NCI-H748 (cell line): ENCODE measurements around the gene HIPK2.
"Not testable (repeated sequence)": the region's sequence is repeated elsewhere in the genome, so short reads cannot be mapped to it uniquely, and the experiment has no call there.

Experiments
- DNase-seq: peaks from one replicate; lab custom pipeline; 2025; ENCODE audit not compliant: unreplicated experiment; lab: John Stamatoyannopoulos, UW

The HIPK2 gene

DNA sequence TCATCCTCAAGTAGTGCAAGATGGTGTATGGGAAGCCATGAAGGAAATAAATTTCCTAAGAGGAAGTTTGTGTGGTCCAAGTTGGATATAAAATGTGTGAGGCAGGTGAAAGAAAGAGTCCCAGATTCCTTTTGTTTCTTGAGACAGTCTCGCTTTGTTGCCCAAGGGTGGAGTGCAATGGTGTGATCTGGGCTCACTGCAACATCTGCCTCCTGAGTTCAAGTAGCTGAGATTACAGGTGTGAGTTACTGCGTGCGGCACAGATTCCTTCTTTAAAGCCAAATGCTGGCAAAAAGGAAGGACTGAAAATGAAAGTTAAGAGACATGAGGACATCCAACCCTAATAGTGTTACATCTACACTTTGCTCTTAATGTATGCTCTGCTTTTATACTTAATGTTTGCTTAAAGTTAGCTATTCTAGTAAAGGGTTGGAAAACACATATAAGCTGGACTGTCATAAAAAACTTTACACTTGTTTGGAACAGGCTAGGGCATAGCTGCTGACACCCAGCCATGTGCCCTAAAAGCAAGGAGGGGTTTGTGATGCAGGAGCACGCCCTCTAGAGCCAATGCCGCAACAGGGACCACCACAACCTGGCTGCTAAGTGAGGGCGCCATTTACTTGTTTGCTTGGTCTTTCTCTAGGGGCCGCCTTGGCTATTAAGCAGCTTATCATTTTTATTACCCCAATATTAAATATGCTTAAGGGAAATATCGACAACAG, 219.8 kb downstream of the HIPK2 start:
- no peak for DNase-seq

DNA sequence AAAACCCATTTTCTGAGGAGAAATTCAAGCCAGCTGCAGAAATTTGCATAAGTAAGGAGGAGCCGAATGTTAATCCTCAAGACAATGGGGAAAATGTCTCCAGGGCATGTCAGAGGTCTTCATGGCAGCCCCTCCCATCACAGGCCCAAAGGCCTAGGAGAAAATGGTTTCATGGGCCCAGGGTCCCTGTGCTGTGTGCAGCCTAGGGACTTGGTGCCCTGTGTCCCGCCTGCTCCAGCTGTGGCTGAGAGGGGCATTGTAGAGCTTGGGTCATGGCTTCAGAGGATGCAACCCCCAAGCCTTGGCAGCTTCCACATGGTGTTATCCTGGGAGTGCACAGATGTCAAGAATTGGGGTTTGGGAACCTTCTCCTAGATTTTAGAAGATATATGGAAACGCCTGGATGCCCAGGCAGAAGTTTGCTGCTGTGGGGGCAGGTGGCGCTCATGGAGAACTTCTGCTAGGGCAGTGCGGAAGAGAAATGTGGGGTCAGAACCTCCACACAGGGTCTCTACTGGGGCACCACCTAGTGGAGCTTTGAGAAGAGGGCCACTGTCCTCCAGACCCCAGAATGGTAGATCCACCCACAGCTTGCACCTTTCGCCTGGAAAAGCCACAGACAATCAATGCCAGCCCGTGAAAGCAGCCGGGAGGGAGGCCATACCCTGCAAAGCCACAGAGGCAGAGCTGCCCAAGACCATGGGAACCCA, 223.7 kb downstream of the HIPK2 start:
- not testable (repeated sequence) for DNase-seq

- DNase-seq, result no peak
These were observed 229.3 kb downstream of the HIPK2 start for GRCh38 chr7:139548302-139549028.

- no peak for DNase-seq
These were observed 233.2 kb downstream of the HIPK2 start for GRCh38 chr7:139544645-139545044.

GRCh38 chr7:139543801-139544603, 233.8 kb downstream of the HIPK2 start:
- DNase-seq, result no peak

GRCh38 chr7:139542308-139543151, 235.3 kb downstream of the HIPK2 start:
- no peak for DNase-seq

DNA sequence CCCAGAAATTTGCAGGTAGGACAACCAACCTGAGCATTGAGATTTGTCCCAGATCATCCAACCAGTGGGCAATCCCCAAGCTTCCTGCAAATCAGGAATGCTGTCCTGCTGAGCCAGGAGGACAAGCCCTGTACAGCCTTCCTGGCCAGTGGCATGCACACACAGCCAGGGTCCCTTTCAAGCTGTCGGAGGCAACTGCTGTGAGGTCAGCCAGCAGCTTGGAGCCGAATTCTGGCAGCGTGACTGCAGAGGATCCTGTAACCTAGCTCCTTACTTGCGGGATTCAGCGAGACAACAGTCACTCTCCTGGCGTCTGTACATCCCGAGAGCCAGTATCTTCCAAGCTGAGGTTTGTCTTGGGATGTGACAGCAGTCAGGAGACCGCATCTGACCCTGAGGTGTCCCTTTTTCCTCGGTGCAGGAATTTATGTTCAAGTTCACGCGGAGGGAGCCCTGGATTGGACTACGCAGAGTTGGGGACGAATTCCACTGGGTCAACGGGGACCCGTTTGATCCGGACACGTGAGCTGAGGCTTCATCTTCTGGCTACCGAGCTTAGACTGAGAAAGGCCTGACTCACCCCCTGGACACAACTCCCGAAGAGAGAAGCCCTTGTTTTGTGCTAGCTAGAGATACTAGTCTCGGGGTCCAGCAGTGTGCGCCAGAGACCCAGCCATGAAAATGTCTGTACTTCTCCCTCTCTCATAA, 236.0 kb downstream of the HIPK2 start:
- DNase-seq, result no peak

DNA sequence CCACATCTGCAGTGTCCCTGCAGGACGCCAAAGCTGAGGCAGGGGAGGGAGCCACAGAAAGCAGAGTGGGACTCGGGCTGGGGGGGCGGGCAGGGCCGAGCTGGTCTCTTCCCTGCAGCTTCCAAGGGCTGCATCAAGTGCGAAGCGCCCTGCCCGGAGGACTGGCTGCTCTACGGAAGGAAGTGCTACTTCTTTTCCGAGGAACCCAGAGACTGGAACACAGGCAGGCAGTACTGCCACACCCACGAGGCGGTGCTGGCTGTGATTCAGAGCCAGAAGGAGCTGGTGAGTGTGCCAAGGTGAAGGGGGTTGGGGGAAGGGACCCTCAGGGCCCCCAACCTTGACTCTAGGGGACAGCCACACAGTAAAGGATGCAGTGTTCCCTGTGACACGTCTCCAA, 237.6 kb downstream of the HIPK2 start:
- DNase-seq, result no peak

- no peak for DNase-seq
These were observed 238.7 kb downstream of the HIPK2 start for GRCh38 chr7:139538881-139539635.

- no peak for DNase-seq
These were observed 241.6 kb downstream of the HIPK2 start for GRCh38 chr7:139536152-139536551.

GRCh38 chr7:139534966-139535651, 242.7 kb downstream of the HIPK2 start:
- no peak for DNase-seq

DNA sequence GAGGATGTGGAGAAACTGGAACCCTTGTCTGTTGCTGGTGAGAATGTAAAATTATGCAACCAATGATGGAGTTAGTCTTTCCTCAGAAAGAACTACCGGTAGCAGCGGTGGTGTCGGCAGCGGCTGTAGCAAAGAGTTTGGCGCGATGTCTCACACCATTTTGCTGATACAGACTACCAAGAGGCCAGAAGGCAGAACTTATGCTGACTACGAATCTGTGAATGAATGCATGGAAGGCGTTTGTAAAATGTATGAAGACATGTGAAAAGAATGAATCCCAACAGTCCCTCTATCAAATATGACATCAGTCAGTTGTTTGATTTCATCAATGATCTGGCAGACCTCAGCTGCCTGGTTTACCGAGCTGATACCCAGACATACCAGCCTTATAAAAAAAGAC, 243.7 kb downstream of the HIPK2 start:
- no peak for DNase-seq

- DNase-seq, result no peak
These were observed 245.1 kb downstream of the HIPK2 start for GRCh38 chr7:139532636-139533155.

- no peak for DNase-seq
These were observed 246.7 kb downstream of the HIPK2 start for GRCh38 chr7:139531094-139531493.

DNA sequence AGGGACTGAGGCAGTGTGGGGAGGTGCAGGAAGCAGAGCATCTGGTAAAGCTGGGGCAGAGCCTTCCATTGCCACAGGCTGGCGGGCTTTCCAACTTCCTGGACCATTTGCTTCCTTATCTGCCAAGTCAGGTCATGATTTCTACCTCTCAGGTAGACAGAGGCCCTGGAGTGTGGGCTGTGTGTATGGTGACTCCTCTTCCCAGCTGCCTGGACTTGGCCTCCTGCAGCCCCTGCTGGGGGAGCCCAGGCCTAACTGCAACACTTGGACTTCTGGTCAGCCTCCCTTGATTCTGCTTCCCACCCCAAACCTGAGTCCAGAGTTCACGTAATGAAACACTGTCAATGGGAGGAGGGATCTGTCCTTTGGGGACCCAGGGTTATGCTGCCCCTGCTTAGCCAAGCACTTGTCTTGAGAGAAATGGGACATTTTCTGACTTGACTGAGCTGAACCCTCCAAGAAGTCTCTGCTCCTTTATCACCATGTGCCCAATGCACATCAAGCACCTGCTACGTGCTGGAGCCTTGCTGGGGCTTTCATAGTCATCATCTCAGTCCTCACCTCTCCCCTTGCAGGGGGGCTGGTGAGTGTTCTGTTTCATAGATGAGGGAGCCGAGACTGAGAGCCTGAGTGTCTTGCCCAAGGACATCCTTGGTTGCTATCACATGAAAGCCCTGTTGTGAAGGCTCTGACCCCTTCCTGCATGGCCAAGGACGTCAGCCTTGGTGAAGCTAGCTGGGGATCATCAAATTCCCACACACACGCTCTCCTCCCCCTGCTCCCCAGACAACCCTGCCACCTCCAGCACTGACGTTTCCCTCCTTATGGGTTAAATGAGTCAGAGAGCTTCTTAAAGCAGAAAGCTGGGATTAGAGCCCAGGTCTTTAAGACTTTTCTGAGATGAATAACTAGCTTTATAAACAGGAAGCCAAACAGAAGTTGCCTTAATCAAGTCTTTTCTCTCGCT, 250.9 kb downstream of the HIPK2 start:
- DNase-seq, result no peak

DNA sequence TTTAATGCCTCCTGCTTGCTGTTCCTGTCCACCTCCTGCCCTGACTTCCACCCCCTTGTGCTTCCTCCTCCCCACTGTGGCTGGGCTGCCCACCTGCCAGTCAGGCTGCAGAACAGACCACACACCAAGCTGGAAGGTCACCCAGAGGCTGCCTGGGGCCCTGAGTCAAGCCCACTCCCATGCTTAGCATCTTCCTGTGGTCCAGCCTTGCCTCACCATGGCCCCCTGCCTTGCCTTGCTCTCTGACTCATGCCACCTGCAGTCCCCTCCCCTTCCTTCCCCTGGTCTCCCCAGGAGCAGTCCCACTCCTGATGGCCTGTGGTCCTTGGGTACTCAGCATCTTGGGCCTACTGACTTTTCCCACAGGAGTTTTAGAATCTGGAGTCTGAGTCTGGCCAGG, 252.0 kb downstream of the HIPK2 start:
- DNase-seq, result no peak

- DNase-seq, result no peak
These were observed 252.6 kb downstream of the HIPK2 start for GRCh38 chr7:139525239-139525638.
